ENCODE results near the gene PTGR3.

Gene PTGR3, protein sequence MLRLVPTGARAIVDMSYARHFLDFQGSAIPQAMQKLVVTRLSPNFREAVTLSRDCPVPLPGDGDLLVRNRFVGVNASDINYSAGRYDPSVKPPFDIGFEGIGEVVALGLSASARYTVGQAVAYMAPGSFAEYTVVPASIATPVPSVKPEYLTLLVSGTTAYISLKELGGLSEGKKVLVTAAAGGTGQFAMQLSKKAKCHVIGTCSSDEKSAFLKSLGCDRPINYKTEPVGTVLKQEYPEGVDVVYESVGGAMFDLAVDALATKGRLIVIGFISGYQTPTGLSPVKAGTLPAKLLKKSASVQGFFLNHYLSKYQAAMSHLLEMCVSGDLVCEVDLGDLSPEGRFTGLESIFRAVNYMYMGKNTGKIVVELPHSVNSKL

DNA sequence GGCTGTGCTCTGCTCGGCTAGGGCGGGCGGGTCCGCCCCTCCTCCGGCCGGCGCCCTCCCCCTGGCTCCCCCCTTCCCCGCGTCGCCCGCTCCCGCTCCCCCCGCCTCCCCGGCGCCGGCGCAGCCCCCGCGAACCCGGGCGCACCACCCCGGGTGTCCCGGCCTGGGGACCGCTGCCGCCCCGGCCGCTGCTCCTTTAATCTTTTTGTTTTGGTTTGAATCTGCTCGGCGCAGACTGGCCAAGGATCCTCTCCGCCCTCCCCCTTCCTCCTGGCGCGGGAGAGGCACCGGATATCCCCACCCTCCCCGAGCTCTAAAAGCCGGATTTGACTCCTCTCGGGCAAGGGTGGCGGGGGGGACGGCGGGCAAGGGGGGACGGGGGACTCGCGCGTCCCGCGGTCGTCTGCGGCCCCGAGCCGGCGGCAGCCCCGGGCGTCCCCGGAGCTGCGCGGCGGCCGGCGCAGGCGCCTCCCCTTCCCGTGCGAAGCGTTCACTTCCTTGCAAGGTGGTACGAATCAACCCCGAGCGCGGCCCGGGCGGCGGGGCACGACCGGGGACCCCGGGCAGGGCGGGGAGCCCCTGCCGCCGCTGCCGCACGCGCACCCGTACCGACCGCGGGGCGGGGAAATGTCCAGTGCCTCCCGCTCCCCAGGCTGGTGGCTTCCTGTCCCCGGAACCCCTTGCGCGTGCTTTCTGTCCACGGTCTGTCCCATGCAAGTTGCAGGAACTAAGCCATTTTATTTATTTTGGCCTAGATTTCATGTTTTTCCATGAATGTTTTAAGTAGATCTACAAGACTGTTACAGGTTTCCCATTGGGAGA lies at the start of gene PTGR3:
Gene PTGR3 (minus strand): TSS at position 11 of the 822 bp plus-strand sequence. CDS start 81 bp downstream, outside the sequence.
- no peak for DNase-seq (ENCODE audit: low read depth, low spot score)
- peak within 1 kb of the TSS; percentile 96 for H3K27ac ChIP-seq

DNA sequence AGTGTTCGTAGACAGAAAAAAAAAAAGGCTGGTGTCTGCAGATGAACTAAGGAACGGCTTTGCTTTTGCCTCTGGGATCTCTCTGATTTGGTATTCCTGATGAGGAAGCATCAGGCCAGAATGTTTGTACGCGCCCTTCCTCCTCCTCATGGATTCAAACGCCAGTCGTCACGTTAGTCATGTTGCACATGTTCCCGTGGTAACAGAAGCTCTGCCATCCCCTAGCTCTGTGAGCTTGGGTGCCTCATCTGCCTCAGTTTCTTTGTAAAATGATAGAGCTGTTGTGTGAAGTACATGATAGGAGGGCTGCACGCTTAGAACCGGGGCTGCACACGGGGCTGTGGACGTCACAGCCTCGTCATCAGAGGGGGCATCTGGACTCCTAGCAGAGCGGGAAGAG lies 48.7 kb upstream of the PTGR3 start:
- H3K27ac ChIP-seq: no peak overlapping the region

DNA sequence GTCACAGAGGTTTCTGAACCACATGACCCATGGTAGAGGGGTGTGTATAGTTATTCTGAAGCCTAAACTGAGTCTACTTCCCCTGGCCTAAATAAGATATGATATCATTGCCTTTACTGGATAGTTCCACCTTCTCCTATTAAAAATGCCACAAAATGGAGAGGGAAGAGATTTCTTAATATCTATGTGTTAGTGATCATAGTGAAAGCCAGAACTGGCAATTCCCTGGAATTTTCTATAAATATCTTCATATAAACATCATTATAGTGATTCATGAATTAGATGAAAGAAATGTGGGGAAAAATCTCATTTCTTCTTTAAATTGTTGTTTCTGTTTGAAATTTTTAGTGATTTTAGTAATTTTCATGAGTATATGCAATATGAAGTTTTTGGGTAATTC lies 47.4 kb upstream of the PTGR3 start:
- DNase-seq (ENCODE audit: low read depth, low spot score): no peak
- no peak overlapping the region for H3K27ac ChIP-seq

More for the DNA sequence above, 48.7 kb upstream of the PTGR3 start:
- no peak for DNase-seq (ENCODE audit: low read depth, low spot score)

DNA sequence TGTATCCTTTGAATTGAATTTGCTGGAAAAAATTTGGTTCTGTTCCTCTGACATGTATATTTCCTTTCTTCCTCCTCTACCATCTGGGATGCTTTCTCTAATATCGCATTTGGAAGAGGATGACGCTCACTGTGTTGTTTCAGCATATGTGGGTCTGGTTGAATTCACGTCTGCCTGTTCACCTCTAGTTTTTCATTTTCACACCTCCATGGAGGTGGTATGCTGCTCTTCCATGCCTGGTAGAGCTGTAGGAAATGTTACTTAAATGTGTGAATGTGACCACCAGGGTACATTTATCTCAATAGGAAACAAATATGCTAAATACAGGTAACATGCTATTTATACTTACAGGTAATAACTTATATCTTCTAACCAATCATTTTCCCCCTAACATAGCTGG lies 46.2 kb upstream of the PTGR3 start:
- DNase-seq (ENCODE audit: low read depth, low spot score): no peak
- no peak overlapping the region for H3K27ac ChIP-seq

DNA sequence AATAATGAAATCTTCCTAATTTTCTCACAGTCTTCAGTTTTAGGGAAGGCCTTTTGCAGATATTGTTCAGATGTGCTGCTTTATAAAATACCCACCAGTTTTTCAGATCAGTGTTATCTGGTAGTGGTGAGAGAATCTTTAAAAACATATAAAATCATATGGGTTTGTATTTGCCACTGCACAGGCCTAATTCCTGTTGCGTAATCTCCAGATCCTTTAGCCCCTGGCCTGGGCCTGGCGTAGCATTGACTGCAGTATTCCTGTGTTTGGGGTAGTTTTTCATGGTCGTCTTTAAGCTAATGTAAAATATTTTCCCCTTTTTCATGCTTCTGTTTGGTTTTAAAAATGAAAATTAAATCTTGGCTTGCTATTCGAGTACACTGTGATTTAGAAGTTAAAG lies 44.8 kb upstream of the PTGR3 start:
- no peak overlapping the region for H3K27ac ChIP-seq
- DNase-seq (ENCODE audit: low read depth, low spot score): no peak

DNA sequence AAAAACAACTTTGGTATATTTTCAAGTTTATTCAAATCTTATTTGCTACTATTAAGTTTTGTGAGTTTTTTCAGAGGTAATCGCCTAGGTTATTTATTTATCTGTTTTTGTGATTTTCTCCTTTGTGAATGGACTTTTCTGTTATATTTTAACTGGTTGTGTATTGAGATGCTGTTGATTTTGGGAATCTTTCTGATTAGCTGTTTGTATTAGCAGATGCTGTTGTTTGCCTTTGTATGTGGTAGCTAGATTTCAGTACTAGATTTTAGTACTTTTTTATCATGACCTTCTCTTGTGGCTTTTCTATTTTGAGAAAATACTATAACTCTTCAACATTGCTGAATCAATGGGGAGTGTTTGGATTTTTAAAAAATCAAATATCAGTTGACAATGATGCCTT lies 44.1 kb upstream of the PTGR3 start:
- H3K27ac ChIP-seq: no peak overlapping the region
- DNase-seq (ENCODE audit: low read depth, low spot score): no peak

DNA sequence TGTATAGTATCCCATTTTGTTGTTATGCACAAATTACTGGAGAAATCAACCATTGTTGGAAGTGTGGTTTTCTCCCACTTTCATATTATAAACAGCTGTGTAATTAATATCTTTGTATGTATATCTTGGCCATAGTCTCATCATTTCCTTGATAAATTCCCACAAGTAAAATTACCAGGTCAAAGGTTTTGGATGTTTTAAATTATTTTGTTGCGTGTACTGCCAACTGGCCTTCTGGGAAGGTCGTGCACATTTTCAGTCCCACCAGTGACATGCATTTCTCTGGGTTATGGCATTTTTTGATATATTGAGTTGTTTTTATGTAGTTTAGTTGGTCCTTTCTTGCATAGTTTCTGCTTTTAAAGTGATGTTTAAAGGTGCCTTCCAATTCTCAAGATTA lies 43.2 kb upstream of the PTGR3 start:
- no peak overlapping the region for H3K27ac ChIP-seq
- DNase-seq (ENCODE audit: low read depth, low spot score): no peak

DNA sequence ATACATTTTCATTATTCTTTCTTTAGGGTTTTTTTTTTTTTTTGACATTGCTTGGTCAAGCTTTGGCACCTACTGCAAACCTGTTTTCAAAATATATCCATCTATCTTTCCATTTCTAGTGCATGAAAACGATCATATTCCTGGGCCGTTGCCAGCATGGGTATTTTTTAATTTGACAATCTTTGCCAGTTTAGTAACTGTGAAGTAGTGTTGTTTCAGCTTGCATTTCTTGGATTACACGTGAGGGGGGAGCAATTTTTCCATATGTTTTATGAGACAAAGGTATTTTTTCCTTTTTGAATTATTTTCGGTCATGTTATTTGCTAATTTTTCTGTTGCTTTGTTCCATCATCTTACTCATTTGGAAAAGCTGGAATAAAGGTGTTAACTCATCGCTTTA lies 42.5 kb upstream of the PTGR3 start:
- H3K27ac ChIP-seq: no peak overlapping the region
- no peak for DNase-seq (ENCODE audit: low read depth, low spot score)

DNA sequence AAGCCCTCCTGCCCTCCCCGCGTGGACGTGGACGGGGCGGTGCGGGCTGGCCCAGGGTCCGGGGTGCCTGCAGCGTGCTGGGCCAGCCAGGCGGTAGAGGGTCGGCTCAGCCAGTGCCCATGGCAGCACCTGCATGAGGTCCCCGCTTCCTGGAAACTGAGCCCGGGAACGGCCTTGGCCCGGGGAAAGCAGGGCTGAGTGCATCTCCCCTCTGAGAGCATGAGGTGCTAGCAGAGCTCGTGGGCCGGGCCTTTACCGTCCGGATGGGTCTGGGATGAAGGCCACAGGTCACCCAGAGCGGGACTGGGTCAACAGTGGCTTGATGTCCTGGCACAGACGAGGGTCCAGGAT lies 41.5 kb upstream of the PTGR3 start:
- H3K27ac ChIP-seq: no peak overlapping the region
- no peak for DNase-seq (ENCODE audit: low read depth, low spot score)

DNA sequence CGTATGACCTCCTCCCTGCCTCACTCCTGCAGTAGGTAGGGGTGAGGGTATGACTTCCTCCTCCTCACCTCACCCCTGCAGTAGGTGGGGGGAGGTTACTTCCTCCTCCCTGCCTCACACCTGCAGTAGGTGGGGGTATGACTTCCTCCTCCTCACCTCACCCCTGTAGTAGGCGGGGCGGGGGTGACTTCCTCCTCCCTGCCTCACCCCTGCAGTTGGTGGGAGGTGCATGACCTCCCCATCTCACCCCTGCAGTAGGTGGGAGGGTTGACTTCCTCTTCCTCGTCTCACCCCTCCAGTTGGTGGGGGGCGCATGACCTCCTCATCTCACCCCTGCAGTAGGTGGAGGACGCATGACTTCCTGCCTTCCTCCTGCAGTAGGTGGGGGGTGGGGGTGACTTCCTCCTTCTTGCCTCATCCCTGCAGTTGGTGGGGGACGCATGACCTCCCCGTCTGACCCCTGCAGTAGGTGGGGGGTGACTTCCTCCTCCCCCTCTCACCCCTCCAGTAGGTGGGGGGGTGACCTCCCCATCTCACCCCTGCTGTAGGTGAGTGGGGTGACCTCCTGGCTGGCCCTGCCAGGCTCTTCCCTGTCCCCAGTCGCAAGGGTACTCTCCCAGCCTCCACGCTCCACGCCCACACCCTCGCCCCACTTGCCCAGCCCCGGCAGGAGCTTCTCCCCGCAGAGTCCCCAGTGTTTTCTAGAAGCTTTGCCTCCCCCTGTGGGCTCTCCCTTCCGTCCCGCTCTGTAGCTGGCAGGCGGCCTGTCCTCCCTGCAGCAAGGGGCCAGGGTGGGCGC lies 40.9 kb upstream of the PTGR3 start:
- H3K27ac ChIP-seq: no peak overlapping the region

DNA sequence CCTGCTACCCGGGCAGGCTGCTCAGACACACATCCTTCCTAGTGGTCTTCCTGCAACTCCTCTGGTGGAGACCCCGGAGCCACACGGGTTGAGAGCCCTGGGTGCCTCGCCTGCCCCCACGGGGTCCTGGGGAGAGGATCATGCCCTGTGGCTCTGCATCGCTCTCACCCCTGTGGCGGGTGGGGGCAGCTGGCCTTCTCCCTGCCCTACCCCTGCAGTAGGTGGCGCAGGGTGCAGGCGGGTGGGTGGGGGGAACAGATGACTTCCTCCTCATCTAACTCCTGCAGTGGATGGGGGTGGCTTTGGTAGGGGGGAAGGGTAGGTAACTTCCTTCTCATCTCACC lies 40.2 kb upstream of the PTGR3 start:
- no peak for DNase-seq (ENCODE audit: low read depth, low spot score)
- no peak overlapping the region for H3K27ac ChIP-seq

More for the DNA sequence above, 40.9 kb upstream of the PTGR3 start:
- DNase-seq (ENCODE audit: low read depth, low spot score): no peak

DNA sequence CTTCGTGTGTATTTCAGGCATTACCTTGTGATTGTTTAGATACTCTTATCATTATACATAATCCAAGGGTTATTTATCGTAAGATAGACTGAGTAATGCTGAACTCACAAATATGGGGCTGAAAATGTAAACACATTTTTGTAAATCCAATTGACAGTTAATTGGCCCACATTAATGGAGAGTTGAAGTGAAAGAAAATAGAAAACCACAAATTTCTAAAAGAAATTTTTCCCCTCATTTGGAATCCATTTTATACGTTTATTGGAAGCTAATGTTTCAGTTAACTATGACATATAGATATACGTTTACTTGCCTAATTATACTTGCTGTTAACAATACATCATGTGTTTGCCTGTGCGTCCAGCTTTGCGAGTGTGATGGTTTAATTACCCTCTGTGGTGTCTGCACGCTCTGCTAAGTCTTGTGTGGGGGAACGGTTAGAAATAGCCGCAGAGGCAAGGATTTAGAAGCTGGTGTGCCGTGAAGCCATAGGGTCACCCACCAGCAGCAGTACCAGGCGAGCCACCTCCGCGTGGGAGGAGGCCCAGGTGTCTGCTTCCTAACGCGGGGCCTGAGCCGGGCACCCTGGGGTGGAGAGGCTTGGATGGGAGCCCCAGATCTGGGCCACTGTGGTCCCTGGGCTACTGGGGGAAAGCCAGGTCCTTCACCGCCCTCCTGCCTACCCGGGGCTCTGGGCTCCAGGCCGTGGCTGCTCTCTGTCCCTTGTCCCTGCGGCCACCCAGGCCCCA lies 39.7 kb upstream of the PTGR3 start:
- no peak for DNase-seq (ENCODE audit: low read depth, low spot score)
- peak overlapping the region; percentile 35 for H3K27ac ChIP-seq

DNA sequence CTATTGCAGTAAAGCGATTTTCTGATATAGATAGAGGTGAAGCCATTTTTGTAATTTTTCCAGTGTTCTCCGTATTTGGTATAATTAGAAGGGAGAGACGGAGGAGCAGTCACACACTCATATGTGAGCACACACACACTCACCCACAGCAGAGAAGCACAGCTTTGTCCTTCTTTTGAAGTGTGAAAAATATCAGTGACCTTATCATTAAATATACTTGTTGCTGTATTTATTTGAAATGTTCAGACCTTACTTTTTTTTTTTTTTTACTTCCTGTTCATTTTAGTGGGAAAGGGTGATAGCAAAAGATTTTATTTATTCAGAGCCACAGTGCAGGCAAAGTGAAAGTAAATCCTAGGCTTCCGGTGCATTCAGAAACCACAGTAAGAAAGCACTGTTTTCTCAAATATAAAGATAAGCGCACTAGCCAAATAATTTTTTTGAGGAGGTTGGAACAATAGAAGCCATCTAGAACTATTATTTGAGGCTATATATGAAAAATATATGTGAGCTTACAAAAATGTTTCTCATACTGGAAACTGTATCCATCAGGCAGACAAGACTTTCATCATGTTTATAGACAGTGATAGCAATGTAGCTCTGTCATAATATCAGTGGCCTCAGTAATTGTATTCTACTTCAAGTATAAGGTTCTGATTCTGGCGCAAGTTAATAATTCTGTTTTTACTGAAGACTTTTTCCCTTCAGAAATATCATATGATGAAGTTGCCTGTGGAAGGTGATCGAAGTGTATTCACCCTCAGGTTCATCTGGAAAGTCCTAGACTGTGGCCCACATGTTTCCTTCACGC lies 38.9 kb upstream of the PTGR3 start:
- peak overlapping the region; percentile 35 for H3K27ac ChIP-seq
- no peak for DNase-seq (ENCODE audit: low read depth, low spot score)

DNA sequence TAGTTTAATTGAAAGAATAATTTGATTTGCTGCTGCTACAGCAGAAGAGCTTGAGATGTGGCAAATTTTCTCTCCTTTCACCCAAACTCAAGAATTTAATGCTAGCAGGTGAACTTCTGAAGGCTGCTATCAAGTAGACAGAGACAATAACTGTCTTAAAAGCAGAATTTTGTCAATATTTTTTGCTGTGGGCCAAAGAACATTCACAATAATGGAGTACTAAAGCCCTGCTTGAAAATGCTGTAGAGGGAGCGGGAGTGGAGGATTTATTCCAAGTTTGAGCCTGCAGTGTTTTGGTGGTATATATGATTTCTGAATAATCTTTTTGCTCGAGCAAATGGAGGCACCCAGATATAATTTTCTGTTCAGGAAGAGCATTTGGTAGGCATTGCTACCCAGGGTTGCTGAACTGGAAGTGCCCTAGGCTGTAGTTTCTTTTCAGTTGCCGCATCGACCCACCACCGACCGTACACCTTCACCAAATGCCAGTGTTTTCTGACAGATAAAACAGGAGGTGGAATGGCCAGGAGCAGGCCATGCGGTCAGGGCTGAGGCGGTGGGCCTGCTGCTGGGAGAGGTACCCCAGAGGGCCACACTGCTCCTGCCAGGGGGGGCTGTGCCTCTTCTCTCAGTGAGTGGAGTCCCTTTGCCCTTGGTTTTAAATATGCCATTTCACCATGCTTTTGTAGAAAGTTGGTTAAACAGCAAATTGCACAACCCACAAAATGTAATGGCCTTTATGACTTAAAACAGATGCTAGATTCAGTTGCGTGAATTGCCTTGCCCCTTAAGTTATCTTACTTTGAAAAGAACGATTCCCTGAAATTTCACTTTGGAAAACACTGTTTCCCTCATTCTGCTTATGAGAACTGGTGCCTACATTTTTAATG lies 38.0 kb upstream of the PTGR3 start:
- peak overlapping the region; percentile 35 for H3K27ac ChIP-seq
- no peak for DNase-seq (ENCODE audit: low read depth, low spot score)

DNA sequence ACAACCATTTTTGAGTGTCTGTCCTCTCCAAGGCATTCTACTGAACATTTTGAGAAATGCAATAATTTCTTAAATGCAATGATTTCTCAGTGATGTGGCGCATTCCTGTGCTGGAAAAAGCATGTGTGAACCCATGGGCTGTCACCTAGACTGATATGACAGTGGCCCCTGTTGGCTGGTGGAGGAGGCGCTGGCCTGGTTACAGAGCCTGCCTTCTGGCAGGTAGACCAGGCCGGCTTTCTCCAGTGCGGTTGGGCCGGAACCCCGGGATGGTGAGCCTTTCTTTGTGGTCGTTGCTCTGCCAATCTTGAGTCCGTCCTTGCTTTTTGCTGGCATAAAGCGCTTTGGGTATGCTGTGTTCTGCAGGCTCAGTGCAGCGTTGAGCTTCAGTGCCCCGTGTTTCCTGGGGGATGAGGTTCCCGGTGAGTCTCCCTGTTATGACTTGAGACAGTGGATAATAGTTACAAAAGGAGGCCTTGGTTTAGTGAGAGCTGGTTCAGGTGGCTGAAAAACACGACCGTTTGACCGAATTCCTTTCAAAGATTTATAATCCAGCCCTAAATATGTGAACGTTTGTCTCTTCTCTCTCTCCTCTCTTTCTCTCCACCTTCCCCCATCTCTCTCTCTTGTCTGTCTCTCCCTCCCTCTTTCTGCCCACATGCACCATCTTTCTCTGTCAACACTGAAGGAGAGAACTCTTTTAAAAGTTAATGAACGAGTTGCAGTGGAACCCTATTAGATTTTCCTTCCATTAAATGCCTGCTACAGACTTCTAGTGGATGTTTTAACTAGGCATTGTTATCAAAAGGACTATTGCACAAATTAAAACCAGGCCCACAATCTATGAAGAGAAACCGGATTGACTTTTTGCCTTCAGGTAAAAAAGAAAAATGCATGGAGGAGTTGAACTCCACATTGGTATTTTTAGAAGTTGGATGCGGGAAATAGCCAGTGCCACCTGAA lies 35.7 kb upstream of the PTGR3 start:
- DNase-seq (ENCODE audit: low read depth, low spot score): no peak
- H3K27ac ChIP-seq: no peak overlapping the region

DNA sequence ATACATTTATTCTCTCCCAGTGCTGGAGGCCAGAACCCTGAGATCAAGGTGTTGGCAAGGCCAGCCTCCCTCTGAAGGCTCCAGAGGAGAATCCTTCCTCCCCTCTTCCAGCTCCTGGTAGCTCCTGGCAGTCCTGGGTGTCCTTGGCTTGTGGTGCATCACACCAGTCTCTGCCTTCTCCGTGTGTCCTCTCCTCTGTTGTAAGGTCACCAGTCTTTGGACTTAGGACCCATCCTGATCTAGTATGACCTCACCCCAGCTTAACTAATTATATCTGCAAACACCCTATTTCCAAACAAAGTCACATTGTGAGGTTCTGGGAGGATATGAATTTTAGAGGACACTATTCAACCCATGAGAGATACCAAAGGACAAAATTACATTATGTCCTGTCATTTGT lies 32.8 kb upstream of the PTGR3 start:
- DNase-seq (ENCODE audit: low read depth, low spot score): no peak
- no peak overlapping the region for H3K27ac ChIP-seq

DNA sequence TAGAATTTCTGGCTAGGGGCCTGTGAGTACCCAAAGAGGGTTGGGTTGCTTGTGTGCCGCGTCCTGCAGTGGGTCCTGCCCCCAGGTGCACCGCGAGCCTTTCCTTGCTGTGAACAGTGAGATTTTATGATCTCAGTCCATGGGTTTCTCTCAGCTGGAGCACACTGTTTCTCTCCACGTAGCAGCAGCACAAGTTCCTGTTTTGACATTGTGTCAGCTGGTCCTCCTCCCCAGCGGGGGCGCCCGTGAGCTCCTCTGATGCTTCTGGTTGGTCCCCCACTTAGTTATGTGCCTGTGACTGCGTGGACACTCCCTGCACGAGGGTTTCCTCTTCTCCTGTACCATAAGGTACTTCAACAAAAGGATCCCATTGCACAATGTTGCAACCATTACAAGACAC lies 31.5 kb upstream of the PTGR3 start:
- DNase-seq (ENCODE audit: low read depth, low spot score): no peak
- H3K27ac ChIP-seq: no peak overlapping the region
